ENCODE results near the gene METTL24. TPM values are rescaled to one million over a fixed set of nuclear protein-coding genes. Genes with fewer than 3 reads are reported as not detected.

METTL24 gene
- total and polyA plus RNA-seq, 2 of the 13 experiments (the other 11 are each of a cell fraction or from before 2014, with no cell fraction given) = not detected

DNA sequence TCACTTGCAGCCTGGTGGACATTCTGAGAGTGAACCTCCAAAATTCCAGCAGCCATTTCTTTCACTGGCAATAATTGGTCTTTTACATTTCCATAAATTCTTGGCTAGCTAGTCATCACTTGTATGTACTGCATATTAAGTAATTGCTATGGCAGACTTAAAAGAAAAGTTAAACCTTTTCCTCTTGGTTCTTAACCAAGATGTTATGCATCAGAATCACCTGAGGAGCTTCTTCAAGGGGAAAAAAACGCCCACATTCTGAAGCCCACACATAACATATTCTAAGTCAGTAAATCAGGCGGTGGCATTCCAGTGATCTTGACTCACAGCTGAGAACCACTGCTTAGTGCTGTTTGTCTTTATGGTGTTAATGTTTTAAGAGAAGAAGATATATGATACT, 140.9 kb downstream of the METTL24 start:
- CTCF ChIA-PET (ENCODE audit: low intra/inter-chr PET ratio, low total read pairs) = no interaction called here

DNA sequence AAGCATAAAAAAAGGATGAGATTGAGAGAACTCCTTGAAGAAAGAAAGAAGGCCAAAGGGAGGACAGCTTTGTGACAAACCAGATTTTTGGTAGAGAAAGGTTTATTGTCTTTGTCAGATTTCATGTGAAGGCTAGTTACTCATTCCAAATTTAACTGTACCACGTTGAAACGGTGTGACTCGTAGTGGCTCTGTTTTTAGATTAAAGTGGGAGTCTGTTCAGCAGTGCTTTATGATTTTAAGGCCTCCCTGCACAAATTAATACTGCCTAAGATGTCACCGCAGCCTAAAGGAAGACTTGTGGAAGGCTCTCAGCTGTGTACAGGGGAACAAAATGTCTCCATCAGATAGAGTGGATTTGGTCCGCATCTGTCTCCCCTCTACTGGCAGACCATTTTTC, 142.0 kb downstream of the METTL24 start:
- Histone ChIP-seq H3K27ac (ENCODE audit: extremely low read length, insufficient read depth, low read length) (no peak overlapping the region), H2AFZ (ENCODE audit: low read length) (no peak overlapping the region), H3K9me3 (ENCODE audit: low read length) (no peaks in the 10 kb centered on the region), H3K4me3 (replicated peaks in 1 of 3; ENCODE audit: insufficient read depth in 1 of 3, low read depth in 2 of 3, low read length in 3 of 3) (no peak overlapping the region), H3K4me2 (ENCODE audit: low read depth, low read length) (no peak overlapping the region), H3K79me2 (ENCODE audit: insufficient read depth, low read length) (no peaks in the 10 kb centered on the region), H4K20me1 (ENCODE audit: insufficient read depth, low read length) (no peaks in the 10 kb centered on the region; the same call in 1 of the 2 replicates), H3K4me1 (ENCODE audit: insufficient read depth, low read length) (no peaks in the 10 kb centered on the region), H3K36me3 (replicated peaks in 1 of 2; ENCODE audit: control insufficient read depth in 1 of 2, insufficient read depth in 2 of 2, low read length in 2 of 2) (peaks cover 11 to 53% of the 10 kb centered on the region in 2 experiments), H3K27me3 (ENCODE audit: control insufficient read depth in 1 of 2, insufficient read depth in 2 of 2, low read length in 2 of 2) (no peaks in the 10 kb centered on the region), H3K9ac (ENCODE audit: insufficient read depth, low read depth, low read length) (no peak overlapping the region)
- WGBS (ENCODE audit: low lambda C conversion rate) = 95% methylated on average over 4 of the region's 5 CpGs
- ChIA-PET CTCF (ENCODE audit: low intra/inter-chr PET ratio, low total read pairs) (no interaction called here), POLR2A (no interaction called here)
- ATAC-seq = no peak
- no peak for DNase-seq (ENCODE audit: low spot score)
- no TSS peak for BruUV-seq (replicated peaks)
- in situ Hi-C loops (cut with HindIII; ENCODE audit: extremely low pct_ligation_motif_present, low pct_unique_long_range_greater_than_20kb) (no loop called here), intact Hi-C loops (cut with micrococcal nuclease; ENCODE audit: unreplicated experiment) (no loop called here)
- FAIRE-seq = no peak
- TF ChIP-seq ATAD3A (CRISPR knock-in tag; IDR thresholded peaks at IDR 0.05) (no peak), ZNF782 (CRISPR knock-in tag; IDR thresholded peaks at IDR 0.05; ENCODE audit: borderline replicate concordance) (no peak), KDM1A (CRISPR knock-in tag; IDR thresholded peaks at IDR 0.05) (no peak), SAFB2 (CRISPR knock-in tag; IDR thresholded peaks at IDR 0.05; ENCODE audit: borderline replicate concordance, low read depth) (no peak), CCDC6 (CRISPR knock-in tag; IDR thresholded peaks at IDR 0.05) (no peak), SRSF1 (optimal IDR thresholded peaks at IDR 0.05; ENCODE audit: low read depth, low read length) (no peak), ZKSCAN8 (CRISPR knock-in tag; IDR thresholded peaks at IDR 0.05; ENCODE audit: borderline replicate concordance) (no peak), ATRX (CRISPR knock-in tag; IDR thresholded peaks at IDR 0.05; ENCODE audit: borderline replicate concordance) (no peak)
- TF ChIP-seq, protein P1, sequence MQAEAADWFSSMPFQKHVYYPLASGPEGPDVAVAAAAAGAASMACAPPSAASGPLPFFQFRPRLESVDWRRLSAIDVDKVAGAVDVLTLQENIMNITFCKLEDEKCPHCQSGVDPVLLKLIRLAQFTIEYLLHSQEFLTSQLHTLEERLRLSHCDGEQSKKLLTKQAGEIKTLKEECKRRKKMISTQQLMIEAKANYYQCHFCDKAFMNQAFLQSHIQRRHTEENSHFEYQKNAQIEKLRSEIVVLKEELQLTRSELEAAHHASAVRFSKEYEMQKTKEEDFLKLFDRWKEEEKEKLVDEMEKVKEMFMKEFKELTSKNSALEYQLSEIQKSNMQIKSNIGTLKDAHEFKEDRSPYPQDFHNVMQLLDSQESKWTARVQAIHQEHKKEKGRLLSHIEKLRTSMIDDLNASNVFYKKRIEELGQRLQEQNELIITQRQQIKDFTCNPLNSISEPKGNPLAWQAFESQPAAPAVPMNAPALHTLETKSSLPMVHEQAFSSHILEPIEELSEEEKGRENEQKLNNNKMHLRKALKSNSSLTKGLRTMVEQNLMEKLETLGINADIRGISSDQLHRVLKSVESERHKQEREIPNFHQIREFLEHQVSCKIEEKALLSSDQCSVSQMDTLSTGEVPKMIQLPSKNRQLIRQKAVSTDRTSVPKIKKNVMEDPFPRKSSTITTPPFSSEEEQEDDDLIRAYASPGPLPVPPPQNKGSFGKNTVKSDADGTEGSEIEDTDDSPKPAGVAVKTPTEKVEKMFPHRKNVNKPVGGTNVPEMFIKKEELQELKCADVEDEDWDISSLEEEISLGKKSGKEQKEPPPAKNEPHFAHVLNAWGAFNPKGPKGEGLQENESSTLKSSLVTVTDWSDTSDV (CRISPR knock-in tag; IDR thresholded peaks at IDR 0.05) = no peak
- TF ChIP-seq, protein P2, sequence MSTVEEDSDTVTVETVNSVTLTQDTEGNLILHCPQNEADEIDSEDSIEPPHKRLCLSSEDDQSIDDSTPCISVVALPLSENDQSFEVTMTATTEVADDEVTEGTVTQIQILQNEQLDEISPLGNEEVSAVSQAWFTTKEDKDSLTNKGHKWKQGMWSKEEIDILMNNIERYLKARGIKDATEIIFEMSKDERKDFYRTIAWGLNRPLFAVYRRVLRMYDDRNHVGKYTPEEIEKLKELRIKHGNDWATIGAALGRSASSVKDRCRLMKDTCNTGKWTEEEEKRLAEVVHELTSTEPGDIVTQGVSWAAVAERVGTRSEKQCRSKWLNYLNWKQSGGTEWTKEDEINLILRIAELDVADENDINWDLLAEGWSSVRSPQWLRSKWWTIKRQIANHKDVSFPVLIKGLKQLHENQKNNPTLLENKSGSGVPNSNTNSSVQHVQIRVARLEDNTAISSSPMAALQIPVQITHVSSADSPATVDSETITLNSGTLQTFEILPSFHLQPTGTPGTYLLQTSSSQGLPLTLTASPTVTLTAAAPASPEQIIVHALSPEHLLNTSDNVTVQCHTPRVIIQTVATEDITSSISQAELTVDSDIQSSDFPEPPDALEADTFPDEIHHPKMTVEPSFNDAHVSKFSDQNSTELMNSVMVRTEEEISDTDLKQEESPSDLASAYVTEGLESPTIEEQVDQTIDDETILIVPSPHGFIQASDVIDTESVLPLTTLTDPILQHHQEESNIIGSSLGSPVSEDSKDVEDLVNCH (CRISPR knock-in tag; IDR thresholded peaks at IDR 0.05) = no peak

More for the DNA sequence above, 140.9 kb downstream of the METTL24 start:
- Histone ChIP-seq H2AFZ (ENCODE audit: low read length) (no peak overlapping the region), H3K36me3 (replicated peaks in 1 of 2; ENCODE audit: control insufficient read depth in 1 of 2, insufficient read depth in 2 of 2, low read length in 2 of 2) (peaks cover 9 to 45% of the 10 kb centered on the region in 2 experiments), H3K9me3 (ENCODE audit: low read length) (no peaks in the 10 kb centered on the region), H3K4me2 (ENCODE audit: low read depth, low read length) (no peak overlapping the region), H3K4me1 (ENCODE audit: insufficient read depth, low read length) (no peaks in the 10 kb centered on the region), H3K27me3 (ENCODE audit: control insufficient read depth in 1 of 2, insufficient read depth in 2 of 2, low read length in 2 of 2) (no peaks in the 10 kb centered on the region), H3K79me2 (ENCODE audit: insufficient read depth, low read length) (no peaks in the 10 kb centered on the region), H3K27ac (ENCODE audit: extremely low read length, insufficient read depth, low read length) (no peak overlapping the region), H3K9ac (ENCODE audit: insufficient read depth, low read depth, low read length) (no peak overlapping the region), H4K20me1 (ENCODE audit: insufficient read depth, low read length) (no peaks in the 10 kb centered on the region; the same call in 1 of the 2 replicates), H3K4me3 (replicated peaks in 1 of 3; ENCODE audit: insufficient read depth in 1 of 3, low read depth in 2 of 3, low read length in 3 of 3) (no peak overlapping the region)
- intact Hi-C loops (cut with micrococcal nuclease; ENCODE audit: unreplicated experiment) (no loop called here), in situ Hi-C loops (cut with HindIII; ENCODE audit: extremely low pct_ligation_motif_present, low pct_unique_long_range_greater_than_20kb) (no loop called here)
- no peak for ATAC-seq
- BruUV-seq (replicated peaks) = no TSS peak
- no peak for TF ChIP-seq EHMT2 (IDR thresholded peaks at IDR 0.05; ENCODE audit: borderline replicate concordance, low read depth, low read length)
- TF ChIP-seq, protein P3, sequence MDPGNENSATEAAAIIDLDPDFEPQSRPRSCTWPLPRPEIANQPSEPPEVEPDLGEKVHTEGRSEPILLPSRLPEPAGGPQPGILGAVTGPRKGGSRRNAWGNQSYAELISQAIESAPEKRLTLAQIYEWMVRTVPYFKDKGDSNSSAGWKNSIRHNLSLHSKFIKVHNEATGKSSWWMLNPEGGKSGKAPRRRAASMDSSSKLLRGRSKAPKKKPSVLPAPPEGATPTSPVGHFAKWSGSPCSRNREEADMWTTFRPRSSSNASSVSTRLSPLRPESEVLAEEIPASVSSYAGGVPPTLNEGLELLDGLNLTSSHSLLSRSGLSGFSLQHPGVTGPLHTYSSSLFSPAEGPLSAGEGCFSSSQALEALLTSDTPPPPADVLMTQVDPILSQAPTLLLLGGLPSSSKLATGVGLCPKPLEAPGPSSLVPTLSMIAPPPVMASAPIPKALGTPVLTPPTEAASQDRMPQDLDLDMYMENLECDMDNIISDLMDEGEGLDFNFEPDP (CRISPR knock-in tag; conservative IDR thresholded peaks at IDR 0.05) = no peak
- no peak for FAIRE-seq
- POLR2A ChIA-PET = no interaction called here
- WGBS (ENCODE audit: low lambda C conversion rate) = 97% methylated on average over 2 of the region's 2 CpGs
- DNase-seq (ENCODE audit: low spot score) = no peak

All from HepG2 (cell line).